ENCODE data around the gene FBXO17. TPM values are rescaled to one million over a fixed set of nuclear protein-coding genes. Genes with fewer than 3 reads are reported as not detected.

FBXO17 gene
- total RNA-seq, 1 experiment from 2014 or later = 24.2 TPM

- no peak for TF ChIP-seq CTCF (IDR thresholded peaks at IDR 0.05; ENCODE audit: unreplicated experiment)
- peak overlapping the region; percentile 83 for H3K4me3 Mint-ChIP-seq (ENCODE audit: low read depth, unreplicated experiment)
- H3K4me1 Mint-ChIP-seq (ENCODE audit: low read depth, unreplicated experiment) = peaks cover 29% of the 10 kb centered on the region
- H3K27ac Mint-ChIP-seq (ENCODE audit: unreplicated experiment) = peak overlapping the region; percentile 91
- intact Hi-C loops (cut with micrococcal nuclease; ENCODE audit: unreplicated experiment) = no loop called here
- BruUV-seq (replicated peaks) = no TSS peak
- no peaks in the 10 kb centered on the region for H3K27me3 Mint-ChIP-seq (ENCODE audit: unreplicated experiment)
- CTCF ChIA-PET = interaction anchor here (0.6 to 1.9 kb wide), 7 partner anchors 13 to 498 kb away, joined by 3 to 17 read pairs (median 4); partner anchors contain the start of genes FAM98C, LGALS4, MRPS12 and SARS2
- no peak for DNase-seq
- H3K9me3 Mint-ChIP-seq (ENCODE audit: low read depth, unreplicated experiment) = peaks cover 3% of the 10 kb centered on the region
- H3K36me3 Mint-ChIP-seq (ENCODE audit: insufficient read depth, unreplicated experiment) = peaks cover 50% of the 10 kb centered on the region
Observed at GRCh38 chr19:38900743-38901190, 74.8 kb downstream of the FBXO17 start.

- TF ChIP-seq CTCF (IDR thresholded peaks at IDR 0.05; ENCODE audit: unreplicated experiment) = no peak
- intact Hi-C loops (cut with micrococcal nuclease; ENCODE audit: unreplicated experiment) = no loop called here
- H3K36me3 Mint-ChIP-seq (ENCODE audit: insufficient read depth, unreplicated experiment) = peaks cover 45% of the 10 kb centered on the region
- H3K27me3 Mint-ChIP-seq (ENCODE audit: unreplicated experiment) = no peaks in the 10 kb centered on the region
- peak overlapping the region; percentile 83 for H3K4me3 Mint-ChIP-seq (ENCODE audit: low read depth, unreplicated experiment)
- peaks cover 29% of the 10 kb centered on the region for H3K4me1 Mint-ChIP-seq (ENCODE audit: low read depth, unreplicated experiment)
- CTCF ChIA-PET = interaction anchor here (0.5 to 1.9 kb wide), 15 partner anchors 8 to 1136 kb away, joined by 3 to 17 read pairs (median 4); partner anchors contain the start of genes ACTN4, FAM98C, LGALS4 and MRPS12
- BruUV-seq (replicated peaks) = TSS peak; percentile 70
- no peak for DNase-seq
- peaks cover 3% of the 10 kb centered on the region for H3K9me3 Mint-ChIP-seq (ENCODE audit: low read depth, unreplicated experiment)
- peak overlapping the region; percentile 91 for H3K27ac Mint-ChIP-seq (ENCODE audit: unreplicated experiment)
Observed at GRCh38 chr19:38900202-38900629, 75.3 kb downstream of the FBXO17 start.

GRCh38 chr19:38899447-38900201 is 75.9 kb downstream of the FBXO17 start, which contains the start of the genes NFKBIB and SIRT2:
NFKBIB (plus strand) TSS chr19:38899969; CDS start chr19:38900033, 64 bp downstream.
SIRT2 (minus strand) TSS chr19:38899618; CDS start chr19:38899521, 97 bp downstream.
- Mint-ChIP-seq H3K4me3 (ENCODE audit: low read depth, unreplicated experiment) (peak within 1 kb of the TSS; percentile 83), H3K9me3 (ENCODE audit: low read depth, unreplicated experiment) (peaks cover 3% of the 10 kb centered on the region), H3K27ac (ENCODE audit: unreplicated experiment) (peak within 1 kb of the TSS; percentile 91), H3K36me3 (ENCODE audit: insufficient read depth, unreplicated experiment) (peaks cover 47% of the 10 kb centered on the region), H3K27me3 (ENCODE audit: unreplicated experiment) (no peaks in the 10 kb centered on the region), H3K4me1 (ENCODE audit: low read depth, unreplicated experiment) (peaks cover 27% of the 10 kb centered on the region)
- CTCF ChIA-PET = interaction anchor here (0.5 to 1.9 kb wide), 13 partner anchors 9 to 1137 kb away, joined by 3 to 17 read pairs (median 4); partner anchors contain the start of genes ACTN4, FAM98C, LGALS4 and MRPS12
- no peak for TF ChIP-seq CTCF (IDR thresholded peaks at IDR 0.05; ENCODE audit: unreplicated experiment)
- intact Hi-C loops (cut with micrococcal nuclease; ENCODE audit: unreplicated experiment) = no loop called here
- DNase-seq = peak; percentile 99
- BruUV-seq (replicated peaks) = no TSS peak

- CTCF ChIA-PET = no interaction called here
- H3K27me3 Mint-ChIP-seq (ENCODE audit: unreplicated experiment) = no peaks in the 10 kb centered on the region
- BruUV-seq (replicated peaks) = no TSS peak
- peak overlapping the region; percentile 91 for H3K27ac Mint-ChIP-seq (ENCODE audit: unreplicated experiment)
- peak overlapping the region; percentile 83 for H3K4me3 Mint-ChIP-seq (ENCODE audit: low read depth, unreplicated experiment)
- peaks cover 22% of the 10 kb centered on the region for H3K4me1 Mint-ChIP-seq (ENCODE audit: low read depth, unreplicated experiment)
- DNase-seq = no peak
- peaks cover 45% of the 10 kb centered on the region for H3K36me3 Mint-ChIP-seq (ENCODE audit: insufficient read depth, unreplicated experiment)
- no peaks in the 10 kb centered on the region for H3K9me3 Mint-ChIP-seq (ENCODE audit: low read depth, unreplicated experiment)
- no peak for TF ChIP-seq CTCF (IDR thresholded peaks at IDR 0.05; ENCODE audit: unreplicated experiment)
- intact Hi-C loops (cut with micrococcal nuclease; ENCODE audit: unreplicated experiment) = no loop called here
Observed at GRCh38 chr19:38898788-38899446, 76.6 kb downstream of the FBXO17 start.
